ENCODE data around the gene NUDT5.

Gene NUDT5

DNA sequence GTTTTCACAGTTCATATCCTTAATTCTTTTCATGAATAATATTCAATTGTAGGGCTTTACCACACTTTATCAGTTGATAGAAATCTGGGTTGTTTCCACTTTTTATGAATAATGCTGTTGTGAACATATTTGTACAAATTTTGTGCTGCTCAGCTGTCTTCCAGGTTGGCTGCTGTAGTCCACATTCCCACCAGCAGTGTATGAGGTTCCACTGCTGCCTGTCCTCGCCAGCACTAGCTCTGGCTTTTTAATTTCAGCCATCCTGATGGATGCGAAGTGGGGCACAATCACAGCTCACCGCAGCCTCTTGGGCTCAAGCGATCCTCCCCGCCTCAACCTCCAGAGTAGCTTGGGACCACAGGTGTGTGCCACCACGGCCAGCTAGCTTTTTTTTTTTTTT lies 32.8 kb downstream of the NUDT5 start:
- DNase-seq: no peak

GRCh38 chr10:12160664-12161063 lies 35.0 kb downstream of the NUDT5 start:
- DNase-seq: no peak

DNA sequence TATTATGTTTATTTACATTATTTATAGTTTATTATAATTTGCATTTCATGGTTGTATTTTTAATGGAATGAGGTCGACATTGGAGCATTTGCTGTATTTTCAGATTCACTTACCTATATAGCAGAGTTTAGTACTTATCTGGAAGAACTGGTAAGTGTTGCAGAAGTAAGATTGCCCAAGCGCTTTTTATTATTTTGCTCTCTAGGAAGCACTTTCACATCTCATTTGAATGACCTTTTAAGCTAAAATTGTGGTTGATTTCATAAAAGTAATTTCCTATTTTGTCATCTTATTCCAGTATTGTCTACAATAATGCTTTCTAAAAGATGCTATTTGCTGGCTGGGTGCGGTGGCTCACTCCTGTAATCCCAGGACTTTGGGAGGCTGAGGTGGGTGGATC lies 37.6 kb downstream of the NUDT5 start:
- DNase-seq: peak; percentile 78 to 95

DNA sequence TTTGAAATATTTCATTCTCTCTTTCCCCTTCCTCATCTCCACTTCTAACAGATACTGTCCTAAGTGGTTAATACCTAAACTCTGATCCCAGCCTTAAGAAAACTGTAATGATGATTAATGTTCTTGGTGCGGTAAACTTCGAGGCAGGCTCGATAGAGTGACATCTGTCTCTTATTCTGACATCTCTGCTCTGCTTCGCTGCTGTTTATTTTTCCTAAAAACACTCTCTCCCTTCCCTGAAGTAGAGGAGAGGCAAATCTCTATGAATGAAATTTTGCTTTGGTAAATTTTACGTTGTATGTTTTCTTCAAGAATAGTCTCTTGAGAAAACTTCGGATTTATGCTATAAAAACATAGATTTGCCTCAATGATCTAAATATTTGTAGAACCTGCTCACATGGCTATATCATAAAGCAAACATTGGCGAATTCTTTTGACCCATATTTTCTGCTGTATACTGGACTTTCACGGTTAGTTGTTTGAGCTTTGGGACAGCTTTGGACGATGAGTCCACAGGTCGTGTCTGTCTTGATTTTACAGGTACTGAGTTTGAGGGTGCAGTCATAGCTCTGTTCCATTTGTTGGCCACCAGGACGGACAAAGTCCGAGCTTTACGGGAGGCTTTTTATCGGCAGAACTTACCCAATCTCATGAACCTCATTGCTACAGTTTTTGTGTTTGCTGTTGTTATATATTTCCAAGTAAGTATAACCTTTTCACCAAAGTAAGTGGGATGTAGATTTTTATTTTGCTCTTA lies 39.1 kb downstream of the NUDT5 start:
- DNase-seq: no peak

DNA sequence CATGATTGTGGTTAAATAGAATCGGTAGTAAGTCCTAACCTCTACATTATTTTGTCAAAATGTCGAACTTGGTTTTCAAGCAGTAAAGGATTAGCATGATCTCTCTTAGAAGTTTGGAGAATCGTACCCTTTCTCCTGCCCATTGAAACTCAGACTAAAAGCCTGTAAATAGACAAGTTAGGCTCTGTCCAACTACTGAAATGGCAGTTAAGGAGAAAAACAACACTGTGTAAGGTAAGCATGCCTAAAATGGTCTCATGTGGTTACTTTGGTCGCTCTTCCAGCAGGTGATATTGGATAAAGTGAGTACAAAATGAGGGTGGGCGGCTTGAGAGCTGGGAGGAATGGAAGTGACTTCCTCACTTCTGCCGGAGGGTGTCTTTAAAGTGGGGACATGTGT lies 41.2 kb downstream of the NUDT5 start:
- no peak for DNase-seq

DNA sequence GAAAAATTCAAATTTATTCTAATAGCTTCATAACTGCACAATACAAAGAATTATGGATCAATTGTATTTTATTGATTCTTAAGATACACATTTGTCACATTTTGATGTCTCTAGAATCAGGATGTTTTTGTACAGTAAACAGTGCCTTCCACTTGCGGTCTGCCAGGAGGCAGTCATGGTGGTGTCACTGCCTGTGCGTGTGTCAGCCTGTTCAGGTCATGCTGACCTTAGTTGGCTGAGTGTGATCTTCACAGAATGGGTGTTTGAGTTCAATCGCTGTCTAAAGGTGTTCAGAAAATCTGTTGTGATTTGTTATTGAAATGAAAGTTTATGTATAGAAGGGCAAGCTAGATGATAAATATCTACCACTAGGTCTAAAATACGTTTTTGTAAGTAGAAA lies 45.5 kb downstream of the NUDT5 start:
- DNase-seq: no peak

- no peak for DNase-seq
Measured at GRCh38 chr10:12144538-12144937, 51.2 kb downstream of the NUDT5 start.

DNA sequence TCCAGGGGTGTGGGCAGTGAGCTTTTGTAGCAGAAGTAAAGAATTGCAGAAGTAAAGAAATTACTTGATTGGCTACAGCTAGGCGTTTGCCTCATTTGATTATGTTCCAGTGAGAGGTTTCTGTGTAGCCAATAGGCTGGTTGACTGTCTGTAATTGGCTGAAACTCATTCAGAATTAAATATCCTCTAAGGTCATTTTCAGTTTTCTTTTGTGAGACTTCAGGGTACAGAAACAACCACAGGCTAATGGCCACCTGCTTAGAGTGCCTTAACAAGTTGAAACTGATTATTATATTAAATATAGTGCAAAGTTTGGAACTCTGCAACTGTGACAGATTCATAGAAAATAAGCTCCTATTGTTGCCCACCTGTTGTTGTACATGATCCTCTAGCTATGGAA lies 55.7 kb downstream of the NUDT5 start:
- no peak for DNase-seq

- DNase-seq: no peak
Measured at GRCh38 chr10:12135631-12136030, 60.1 kb downstream of the NUDT5 start.

- DNase-seq: peak; percentile 43 to 45
Measured at GRCh38 chr10:12130237-12130872, 65.3 kb downstream of the NUDT5 start.

DNA sequence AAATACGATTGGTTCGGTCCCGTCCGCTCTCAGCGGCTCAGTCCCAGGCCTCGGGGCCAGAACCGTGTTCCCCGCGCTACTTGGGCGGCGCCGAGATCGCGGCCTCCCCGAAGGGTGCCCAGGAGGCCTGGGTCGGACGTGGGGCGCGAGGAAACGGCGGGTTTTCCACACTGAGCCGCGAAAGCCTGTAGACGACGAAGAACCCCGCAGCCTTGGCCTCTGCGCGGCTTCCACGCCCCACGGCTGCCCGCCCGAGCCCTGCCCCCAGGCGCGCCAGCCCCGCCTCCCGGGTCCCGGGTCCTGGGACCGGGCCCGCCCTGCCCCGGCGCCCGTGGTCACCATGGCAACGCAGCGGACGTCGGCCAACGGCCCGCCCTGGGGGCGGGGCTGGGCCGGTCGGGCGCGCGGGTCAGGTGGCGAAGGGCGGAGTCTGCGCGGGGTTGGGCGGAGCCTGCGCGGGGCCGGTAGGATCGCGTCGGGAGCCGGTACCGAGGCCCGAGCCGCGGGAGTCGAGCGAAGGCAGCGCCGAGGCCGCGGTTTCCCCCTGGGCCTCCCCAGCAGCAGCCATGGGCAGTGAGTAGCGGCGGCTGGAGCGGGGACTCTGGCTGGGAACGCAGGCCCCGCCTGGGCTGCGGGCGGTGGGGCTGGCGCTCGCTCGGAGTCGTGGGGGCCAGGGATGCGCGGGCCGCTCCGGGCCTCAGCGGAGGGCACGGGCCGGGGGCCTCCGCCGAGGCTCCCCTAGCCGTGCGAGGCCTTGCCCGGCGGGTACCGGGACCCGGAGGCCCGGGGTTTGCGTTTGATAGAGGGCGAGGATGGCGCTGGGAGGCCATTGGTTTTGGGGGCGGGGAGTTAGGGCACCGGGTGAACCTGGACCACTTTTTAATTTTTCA lies 66.2 kb downstream of the NUDT5 start, which contains the start of gene SEC61A2:
Gene SEC61A2, plus strand, starts transcription at position 456 of the 890 bp plus-strand sequence. Its CDS starts 111 bp downstream, at position 567.
- peak; percentile 97 for DNase-seq

GRCh38 chr10:12121673-12122072 lies 74.0 kb downstream of the NUDT5 start:
- no peak for DNase-seq

All from inflammatory macrophage (primary cell).